GM23338 (cell line): ENCODE measurements around the gene CEP72.

Experiments
- TF ChIP-seq, protein P1 (sequence below), 2 experiments: fragments of 200-600 bp in 1 of 2; sonication (generic) in 1 of 2; conservative IDR thresholded peaks; 2 replicates each; pipeline versions ENCODE4 v1.5.1 to v1.6.1; 2016 to 2017; ENCODE audit warnings: antibody characterized with exemption in 2 of 2, low read depth in 2 of 2, mild to moderate bottlenecking in 2 of 2, moderate library complexity in 1 of 2
- TF ChIP-seq, protein P2 (sequence below): IDR thresholded peaks from one replicate; pipeline ENCODE4 v1.6.1; 2018; ENCODE audit warnings: antibody characterized with exemption; ENCODE audit not compliant: unreplicated experiment

DNA sequence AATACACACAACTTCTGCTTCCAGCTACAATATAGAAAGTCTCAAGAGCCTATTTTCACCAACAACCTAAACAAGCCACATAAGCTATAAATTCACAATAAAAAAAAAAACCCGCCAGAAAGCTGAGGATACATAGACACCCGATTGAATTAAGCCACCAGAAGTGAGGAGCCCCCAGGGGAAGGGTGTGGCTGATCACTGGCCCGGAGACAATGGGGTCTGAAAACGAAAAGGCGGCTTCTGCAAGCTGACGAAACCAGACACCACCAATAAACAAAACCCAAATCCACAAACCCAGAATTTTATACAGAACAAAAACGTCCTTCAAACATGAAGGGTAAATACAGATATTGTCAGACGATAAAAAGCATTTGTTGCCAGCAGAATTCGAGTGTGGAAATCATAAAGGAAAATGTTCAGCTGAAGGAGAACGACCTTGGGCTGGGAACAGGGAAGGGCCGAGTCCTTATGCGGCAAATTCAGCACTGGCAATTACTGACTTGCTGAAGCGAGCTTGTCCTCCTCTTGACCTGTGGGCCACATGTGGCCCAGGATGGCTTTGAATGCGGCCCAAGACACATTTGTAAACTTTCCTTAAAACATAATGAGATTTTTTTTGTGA is 39.6 kb upstream of the CEP72 start:
- TF ChIP-seq, protein P1, sequence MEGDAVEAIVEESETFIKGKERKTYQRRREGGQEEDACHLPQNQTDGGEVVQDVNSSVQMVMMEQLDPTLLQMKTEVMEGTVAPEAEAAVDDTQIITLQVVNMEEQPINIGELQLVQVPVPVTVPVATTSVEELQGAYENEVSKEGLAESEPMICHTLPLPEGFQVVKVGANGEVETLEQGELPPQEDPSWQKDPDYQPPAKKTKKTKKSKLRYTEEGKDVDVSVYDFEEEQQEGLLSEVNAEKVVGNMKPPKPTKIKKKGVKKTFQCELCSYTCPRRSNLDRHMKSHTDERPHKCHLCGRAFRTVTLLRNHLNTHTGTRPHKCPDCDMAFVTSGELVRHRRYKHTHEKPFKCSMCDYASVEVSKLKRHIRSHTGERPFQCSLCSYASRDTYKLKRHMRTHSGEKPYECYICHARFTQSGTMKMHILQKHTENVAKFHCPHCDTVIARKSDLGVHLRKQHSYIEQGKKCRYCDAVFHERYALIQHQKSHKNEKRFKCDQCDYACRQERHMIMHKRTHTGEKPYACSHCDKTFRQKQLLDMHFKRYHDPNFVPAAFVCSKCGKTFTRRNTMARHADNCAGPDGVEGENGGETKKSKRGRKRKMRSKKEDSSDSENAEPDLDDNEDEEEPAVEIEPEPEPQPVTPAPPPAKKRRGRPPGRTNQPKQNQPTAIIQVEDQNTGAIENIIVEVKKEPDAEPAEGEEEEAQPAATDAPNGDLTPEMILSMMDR (conservative IDR thresholded peaks at IDR 0.05; ENCODE audit: low read depth in 2 of 2), result no peak
- TF ChIP-seq, protein P2, sequence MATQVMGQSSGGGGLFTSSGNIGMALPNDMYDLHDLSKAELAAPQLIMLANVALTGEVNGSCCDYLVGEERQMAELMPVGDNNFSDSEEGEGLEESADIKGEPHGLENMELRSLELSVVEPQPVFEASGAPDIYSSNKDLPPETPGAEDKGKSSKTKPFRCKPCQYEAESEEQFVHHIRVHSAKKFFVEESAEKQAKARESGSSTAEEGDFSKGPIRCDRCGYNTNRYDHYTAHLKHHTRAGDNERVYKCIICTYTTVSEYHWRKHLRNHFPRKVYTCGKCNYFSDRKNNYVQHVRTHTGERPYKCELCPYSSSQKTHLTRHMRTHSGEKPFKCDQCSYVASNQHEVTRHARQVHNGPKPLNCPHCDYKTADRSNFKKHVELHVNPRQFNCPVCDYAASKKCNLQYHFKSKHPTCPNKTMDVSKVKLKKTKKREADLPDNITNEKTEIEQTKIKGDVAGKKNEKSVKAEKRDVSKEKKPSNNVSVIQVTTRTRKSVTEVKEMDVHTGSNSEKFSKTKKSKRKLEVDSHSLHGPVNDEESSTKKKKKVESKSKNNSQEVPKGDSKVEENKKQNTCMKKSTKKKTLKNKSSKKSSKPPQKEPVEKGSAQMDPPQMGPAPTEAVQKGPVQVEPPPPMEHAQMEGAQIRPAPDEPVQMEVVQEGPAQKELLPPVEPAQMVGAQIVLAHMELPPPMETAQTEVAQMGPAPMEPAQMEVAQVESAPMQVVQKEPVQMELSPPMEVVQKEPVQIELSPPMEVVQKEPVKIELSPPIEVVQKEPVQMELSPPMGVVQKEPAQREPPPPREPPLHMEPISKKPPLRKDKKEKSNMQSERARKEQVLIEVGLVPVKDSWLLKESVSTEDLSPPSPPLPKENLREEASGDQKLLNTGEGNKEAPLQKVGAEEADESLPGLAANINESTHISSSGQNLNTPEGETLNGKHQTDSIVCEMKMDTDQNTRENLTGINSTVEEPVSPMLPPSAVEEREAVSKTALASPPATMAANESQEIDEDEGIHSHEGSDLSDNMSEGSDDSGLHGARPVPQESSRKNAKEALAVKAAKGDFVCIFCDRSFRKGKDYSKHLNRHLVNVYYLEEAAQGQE, result no peak
